HG03342 (cell line): Measurements from ENCODE around the gene F8A1.
A peak's percentile ranks its signal among the peaks of the same experiment; 100 is the strongest.
"Not testable (repeated sequence)": the region's sequence is repeated elsewhere in the genome, so short reads cannot be mapped to it uniquely, and the experiment has no call there.

Experiments used
- ATAC-seq: cut with Tn5 transposase; IDR thresholded peaks from one replicate; pipeline ENCODE4 v1.9.1; 2021; ENCODE audit warnings: mild to moderate bottlenecking, moderate library complexity; ENCODE audit not compliant: unreplicated experiment

F8A1 gene

GRCh38 chrX:154886069-154886788 is at the start of gene F8A1:
F8A1 (plus strand) TSS chrX:154886355; CDS start chrX:154886375, 20 bp downstream.
- peak; percentile 63 for ATAC-seq

GRCh38 chrX:154840856-154841255 is 45.3 kb upstream of the F8A1 start:
- peak; percentile 57 for ATAC-seq

GRCh38 chrX:154850957-154851611 is 35.1 kb upstream of the F8A1 start:
- ATAC-seq = no peak

- ATAC-seq = no peak
Measured at GRCh38 chrX:154855256-154855655, 30.9 kb upstream of the F8A1 start.

- not testable (repeated sequence) for ATAC-seq
Measured at GRCh38 chrX:154868522-154868921, 17.6 kb upstream of the F8A1 start.

GRCh38 chrX:154873329-154873728 is 12.8 kb upstream of the F8A1 start:
- ATAC-seq = no peak

- ATAC-seq = not testable (repeated sequence)
Measured at GRCh38 chrX:154884069-154884468, 2.1 kb upstream of the F8A1 start.

- not testable (repeated sequence) for ATAC-seq
Measured at GRCh38 chrX:154885057-154885456, 1.1 kb upstream of the F8A1 start.

GRCh38 chrX:154885549-154885948 is 606 bp upstream of the F8A1 start:
- ATAC-seq = not testable (repeated sequence)

- ATAC-seq = peak; percentile 56
Measured at GRCh38 chrX:154886789-154887221, 650 bp downstream of the F8A1 start.

- ATAC-seq = no peak
Measured at GRCh38 chrX:154890990-154891639, 5.0 kb downstream of the F8A1 start.

- no peak for ATAC-seq
Measured at GRCh38 chrX:154892296-154892695, 6.1 kb downstream of the F8A1 start.

- no peak for ATAC-seq
Measured at GRCh38 chrX:154900323-154900722, 14.2 kb downstream of the F8A1 start.

- ATAC-seq = no peak
Measured at GRCh38 chrX:154902408-154902807, 16.3 kb downstream of the F8A1 start.

- no peak for ATAC-seq
Measured at GRCh38 chrX:154908821-154909220, 22.7 kb downstream of the F8A1 start.

- ATAC-seq = not testable (repeated sequence)
Measured at GRCh38 chrX:154910048-154910447, 23.9 kb downstream of the F8A1 start.

- ATAC-seq = not testable (repeated sequence)
Measured at GRCh38 chrX:154910528-154910927, 24.4 kb downstream of the F8A1 start.

- no peak for ATAC-seq
Measured at GRCh38 chrX:154914052-154914451, 27.9 kb downstream of the F8A1 start.

- no peak for ATAC-seq
Measured at GRCh38 chrX:154918060-154918483, 31.9 kb downstream of the F8A1 start.

- not testable (repeated sequence) for ATAC-seq
Measured at GRCh38 chrX:154924771-154925170, 38.6 kb downstream of the F8A1 start.
